Measurements from ENCODE around the gene VAT1.
"Not testable (repeated sequence)": the region's sequence is repeated elsewhere in the genome, so short reads cannot be mapped to it uniquely, and the experiment has no call there.

- TF ChIP-seq MXI1 (conservative IDR thresholded peaks at IDR 0.05; ENCODE audit: poor library complexity, severe bottlenecking); CTCF (IDR thresholded peaks at IDR 0.05; ENCODE audit: poor library complexity, severe bottlenecking); REST (IDR thresholded peaks at IDR 0.05; ENCODE audit: borderline replicate concordance); EP300 (conservative IDR thresholded peaks at IDR 0.05; ENCODE audit: poor library complexity, severe bottlenecking); POLR2AphosphoS5 (IDR thresholded peaks at IDR 0.05); EZH2 (IDR thresholded peaks at IDR 0.05; ENCODE audit: borderline replicate concordance, insufficient read depth, low read length, poor library complexity, severe bottlenecking): not testable (repeated sequence)
These were observed 46.5 kb downstream of the VAT1 start for GRCh38 chr17:42975701-42976100.

All from neural cell (in vitro differentiated cells).